NOMO-1 treated with dmso at 0.1 percent for 144 hours (cell line): Measurements from ENCODE around the gene DNAJC5.
A peak's percentile ranks its signal among the peaks of the same experiment; 100 is the strongest.

Experiments
- DNase-seq: peaks from one replicate; lab custom pipeline; 2025; ENCODE audit not compliant: unreplicated experiment; lab: John Stamatoyannopoulos, UW

Gene DNAJC5

DNA sequence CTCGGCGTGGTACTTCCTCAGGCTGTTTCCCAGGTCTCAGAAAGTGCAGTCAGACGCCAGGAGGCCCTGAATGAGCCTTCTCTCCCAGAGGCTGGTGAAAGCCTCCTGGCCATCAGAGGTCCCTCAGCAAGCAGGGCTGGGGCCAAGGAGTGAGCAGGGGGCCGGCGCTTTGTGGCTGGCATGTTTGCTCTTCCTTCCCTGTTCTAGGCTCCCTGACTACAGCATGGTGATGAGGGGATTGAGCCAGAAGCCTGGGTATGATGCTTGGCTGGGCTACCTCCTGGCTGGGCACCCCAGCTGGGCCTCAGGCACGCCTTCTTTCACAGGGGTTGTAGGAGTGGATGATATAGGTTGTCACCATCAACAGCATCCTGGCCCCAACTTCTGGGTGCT is 11.7 kb upstream of the DNAJC5 start:
- no peak for DNase-seq

DNA sequence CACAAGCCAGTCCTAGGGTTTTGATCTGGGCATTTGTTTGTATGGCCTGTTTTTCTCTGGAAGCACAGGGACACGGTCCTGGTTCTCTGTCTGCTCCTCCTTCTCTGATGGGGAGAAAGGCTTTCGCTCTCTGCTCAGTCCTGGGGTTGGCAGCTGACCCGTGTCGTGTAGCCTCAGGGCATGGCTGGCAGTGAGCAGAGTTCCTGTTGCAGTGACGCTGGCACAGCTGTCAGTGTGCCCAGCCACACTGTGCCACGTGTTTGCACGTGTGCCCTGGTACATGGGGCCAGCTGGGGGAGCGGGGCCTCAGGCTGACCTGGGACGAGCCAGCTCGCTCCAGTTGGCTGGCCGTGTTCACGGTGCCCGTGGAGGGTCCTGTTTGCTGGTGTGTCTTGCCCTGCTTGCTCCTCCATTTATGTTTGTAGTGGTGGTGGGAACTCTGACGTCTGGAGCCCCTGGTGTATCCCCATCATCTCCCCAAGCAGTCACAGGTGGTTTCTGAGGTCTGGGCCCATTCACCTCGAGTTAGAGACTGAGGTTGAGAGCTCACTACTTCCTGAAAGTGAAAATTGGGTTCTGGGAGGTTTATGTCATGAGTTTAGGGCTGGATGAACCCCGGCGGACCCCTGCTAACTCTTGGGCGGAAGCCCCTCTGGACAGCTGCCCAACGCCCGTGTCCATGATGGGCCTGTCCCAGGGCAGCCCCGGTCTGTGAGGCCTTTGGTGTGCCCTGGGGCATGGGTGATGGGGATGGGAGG is 10.2 kb upstream of the DNAJC5 start:
- DNase-seq = no peak

DNA sequence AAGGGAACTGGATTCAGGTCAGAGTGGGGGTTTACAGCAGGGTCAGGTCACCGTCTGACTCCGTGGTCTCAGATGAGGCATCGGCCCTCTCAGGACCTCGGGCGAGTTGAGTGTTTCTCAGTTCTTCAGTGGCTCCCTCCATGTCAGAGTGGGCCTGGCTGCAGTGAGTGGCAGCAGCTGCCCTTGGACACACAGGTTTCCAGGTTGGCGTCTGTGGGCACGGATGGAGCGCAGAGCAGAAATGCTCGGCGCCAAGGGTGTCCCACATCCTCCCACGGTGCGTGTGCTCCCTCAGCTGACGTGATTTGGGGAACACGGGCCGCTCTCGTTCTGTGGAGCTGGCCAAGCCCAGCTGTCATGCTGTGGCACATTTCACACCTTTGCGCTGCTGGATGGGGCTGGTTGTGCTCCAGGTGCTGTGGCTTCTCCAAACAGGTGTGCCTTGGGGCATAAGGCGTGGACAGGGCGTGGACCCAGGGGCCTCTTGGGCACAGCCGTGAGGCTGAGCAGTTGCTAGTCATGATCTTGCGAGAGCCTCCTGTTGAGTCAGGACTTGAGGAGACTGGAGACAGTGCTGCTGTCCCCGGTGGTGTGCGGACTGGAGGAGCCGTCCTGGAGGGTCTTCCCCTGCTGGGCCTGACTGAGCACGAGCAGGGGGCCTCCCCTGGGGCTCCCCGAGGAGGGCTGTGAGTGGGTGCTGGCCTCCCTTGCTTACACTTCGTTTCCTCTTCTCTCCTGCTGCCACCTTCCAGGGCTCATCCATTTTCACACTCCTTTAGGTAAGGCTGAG is 9.5 kb upstream of the DNAJC5 start:
- no peak for DNase-seq

DNA sequence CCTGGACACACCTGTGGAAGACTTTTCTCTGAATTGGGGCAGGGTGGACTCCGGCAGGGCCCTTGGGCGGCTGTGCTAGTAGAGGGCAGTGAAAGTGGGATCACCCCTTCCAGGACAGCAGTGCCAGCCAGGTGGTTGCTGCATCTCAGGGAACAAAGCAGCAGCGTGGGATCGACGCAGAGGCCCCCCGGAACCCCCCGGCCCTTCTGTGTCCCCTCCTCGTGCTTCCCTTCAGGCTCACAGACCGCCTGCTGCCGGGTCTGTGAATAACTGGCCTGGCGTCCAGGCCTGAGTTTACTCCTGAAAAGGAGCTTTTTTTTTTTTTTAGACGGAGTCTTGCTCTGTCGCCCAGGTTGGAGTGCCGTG is 8.9 kb upstream of the DNAJC5 start:
- no peak for DNase-seq

DNA sequence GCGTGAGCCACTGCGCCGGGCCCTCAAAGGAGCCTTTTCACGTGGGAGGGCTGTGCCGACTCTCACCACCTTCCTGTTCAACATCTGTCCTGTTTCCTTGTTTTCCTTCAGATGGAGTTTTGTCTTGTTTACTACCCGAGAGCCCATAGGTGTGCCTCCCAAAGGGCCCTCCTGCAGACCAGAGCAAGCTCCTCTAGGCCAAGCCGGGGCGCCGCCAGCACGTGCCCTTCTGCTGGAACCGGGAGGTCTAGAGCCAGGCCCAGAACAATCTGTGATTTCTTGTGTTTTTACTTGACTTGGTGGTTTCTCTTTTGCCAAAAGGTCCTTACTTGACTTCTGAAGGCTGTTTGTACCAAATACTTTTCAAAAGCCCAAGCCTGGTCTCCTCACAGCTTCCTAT is 8.0 kb upstream of the DNAJC5 start:
- DNase-seq = no peak

DNA sequence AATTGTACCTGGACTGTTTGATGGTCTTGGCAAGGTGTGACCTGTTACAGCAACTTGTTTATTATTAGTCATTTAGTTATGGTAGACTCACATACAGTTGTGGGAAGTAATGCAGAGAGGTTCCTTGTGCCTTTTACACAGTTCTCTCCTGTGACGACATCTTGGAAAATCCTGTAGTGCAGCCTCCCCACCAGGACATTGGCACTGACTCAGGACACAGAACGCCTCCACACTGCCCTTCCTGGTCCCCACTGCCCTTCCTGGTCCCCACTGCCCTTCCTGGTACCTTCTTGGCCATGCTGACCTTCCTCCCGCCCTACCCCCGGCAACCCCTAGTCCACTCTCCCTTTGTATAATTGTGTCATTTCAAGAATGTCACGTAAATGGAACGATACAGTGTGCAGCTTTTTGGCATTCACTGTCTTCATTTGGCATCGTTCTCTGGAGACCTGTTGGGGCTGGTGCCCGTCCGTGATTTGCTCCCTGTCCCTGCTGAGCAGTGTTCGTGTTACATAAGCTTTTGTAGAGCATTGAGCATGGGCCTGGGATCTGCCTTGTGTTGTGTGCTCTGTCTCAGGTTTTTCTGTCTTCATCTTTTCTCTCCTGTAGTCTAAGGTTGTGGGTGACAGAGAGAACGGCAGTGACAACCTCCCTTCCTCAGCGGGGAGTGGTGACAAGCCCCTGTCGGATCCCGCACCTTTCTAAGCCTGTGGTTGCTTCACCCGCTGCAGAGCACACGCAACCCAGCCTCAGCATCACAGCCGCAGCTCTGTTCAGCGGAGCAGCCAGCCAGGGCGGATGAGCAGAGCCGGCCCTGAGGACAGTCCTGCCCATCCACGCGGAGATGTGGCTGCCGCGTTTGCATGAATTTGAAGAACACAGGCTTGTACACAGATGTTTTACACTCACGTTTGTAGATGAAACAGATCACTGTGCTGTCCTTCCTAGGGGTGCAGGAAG is 5.4 kb upstream of the DNAJC5 start:
- no peak for DNase-seq

DNA sequence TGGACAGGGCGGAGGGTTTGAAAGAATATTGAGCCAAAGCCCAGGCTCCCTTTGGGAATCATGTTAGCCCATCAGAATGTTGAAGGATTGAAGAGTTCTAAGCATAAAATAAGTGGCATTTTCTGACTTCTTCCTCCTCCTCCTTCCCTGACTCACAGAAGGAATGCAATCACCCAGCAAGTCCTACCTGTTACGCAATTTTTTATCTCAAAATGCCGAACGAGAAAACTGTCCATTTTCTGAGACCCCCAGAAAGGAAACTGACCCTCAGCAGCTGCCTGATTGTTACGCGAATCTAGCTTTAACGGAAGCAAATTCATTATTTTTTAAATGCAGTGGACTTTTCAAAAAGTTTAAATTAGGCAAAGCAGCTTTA is 4.7 kb upstream of the DNAJC5 start:
- no peak for DNase-seq

DNA sequence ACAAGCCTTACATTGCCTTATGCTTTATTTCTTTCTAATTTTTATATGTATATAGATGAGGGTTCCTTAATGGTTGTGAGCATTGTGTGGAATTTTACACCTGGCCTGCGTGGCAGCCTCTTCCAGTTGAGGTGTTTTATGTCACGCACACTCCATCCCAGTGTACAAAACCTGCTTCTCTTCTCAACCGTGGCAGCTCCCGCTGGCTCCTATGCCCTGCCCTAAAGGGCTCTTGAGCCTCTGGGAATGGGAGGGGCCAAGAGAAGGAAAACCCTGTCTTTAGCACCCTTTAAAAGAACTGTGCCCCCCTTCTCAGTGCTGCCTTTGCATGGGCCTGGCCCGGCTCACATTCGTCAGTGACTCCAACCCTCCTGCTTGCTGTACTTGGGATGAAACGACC is 4.3 kb upstream of the DNAJC5 start:
- no peak for DNase-seq

DNA sequence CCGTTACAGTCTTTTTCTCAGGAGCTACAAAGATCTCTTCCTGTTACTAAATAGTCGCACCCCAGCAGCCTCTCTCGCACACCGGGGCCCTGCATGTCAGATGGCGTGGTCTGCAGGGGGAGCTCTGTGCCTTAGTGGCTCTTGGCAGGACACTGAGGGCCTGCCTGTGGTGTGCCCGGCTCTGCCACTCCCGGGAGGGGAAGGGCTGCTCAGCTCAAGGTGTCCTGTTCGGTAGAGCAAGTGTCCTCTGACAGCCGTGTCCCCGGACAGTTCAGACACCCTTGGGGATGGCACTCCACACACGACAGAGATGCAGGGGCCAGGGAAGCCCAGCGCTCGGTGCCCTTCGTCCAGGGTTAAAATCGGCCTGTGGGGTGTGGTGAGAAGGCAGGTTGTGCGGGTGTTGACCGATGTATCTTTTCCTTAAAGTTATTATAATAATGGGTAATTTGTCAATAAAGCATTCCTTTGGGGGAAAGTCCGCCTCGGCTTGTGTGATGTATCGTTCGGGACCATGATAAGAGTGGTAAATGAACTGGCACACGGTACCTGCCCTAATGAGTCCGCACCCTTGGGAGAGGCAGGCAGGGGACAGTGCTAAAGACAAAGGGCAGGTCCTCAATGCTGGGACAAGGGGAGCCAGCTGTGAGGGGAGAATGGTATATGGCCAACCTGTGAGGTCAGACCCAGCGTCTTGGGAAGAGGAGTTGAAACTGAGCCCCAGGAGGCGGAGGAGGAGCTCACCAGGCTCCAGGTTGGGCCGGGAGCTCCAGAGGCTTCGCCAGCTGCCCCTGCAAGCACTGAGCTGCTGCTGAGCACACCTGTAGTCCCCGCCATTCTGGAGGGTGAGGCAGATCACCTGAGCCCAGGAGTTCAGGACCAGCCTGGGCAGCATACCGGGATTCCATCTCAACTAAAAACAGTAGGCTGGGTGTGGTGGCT is 3.6 kb upstream of the DNAJC5 start:
- DNase-seq = no peak

DNA sequence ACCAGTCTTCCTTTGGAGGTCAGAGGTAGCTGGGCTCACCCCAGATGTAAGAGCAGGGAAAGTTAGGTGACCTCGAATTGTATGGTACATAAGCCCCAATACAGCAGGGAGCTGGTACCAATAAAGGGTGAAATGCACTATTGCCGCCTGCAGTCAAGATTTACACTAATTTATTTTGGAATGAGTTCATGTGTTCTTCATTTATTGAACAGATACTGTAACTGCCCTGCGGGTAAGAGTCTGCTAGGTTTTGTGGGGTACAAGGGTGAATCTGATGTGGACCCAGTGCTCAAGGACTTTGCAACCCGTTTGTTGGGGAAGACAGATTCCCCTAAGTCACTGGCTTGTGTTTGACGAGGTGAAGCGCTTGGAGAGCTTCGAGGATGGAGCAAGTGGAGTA is 2.5 kb upstream of the DNAJC5 start:
- no peak for DNase-seq

DNA sequence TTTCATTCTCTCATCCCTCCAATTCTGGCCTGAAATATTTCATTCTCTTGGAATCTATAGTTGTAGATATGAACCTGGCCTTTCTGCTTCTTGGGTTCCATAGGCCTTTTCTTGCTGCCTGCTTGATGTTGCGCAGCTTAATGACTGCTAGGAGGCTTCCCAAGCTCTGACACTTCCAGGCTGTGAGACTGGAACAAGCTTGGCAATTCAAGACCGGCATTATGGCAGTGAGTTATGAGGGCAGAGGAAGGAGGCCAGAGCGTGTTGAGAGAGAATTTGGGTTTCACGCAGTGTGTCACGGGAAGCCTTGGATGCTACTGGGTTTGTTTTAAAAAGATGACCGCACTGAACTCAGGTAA is 948 bp upstream of the DNAJC5 start:
- DNase-seq = no peak

DNA sequence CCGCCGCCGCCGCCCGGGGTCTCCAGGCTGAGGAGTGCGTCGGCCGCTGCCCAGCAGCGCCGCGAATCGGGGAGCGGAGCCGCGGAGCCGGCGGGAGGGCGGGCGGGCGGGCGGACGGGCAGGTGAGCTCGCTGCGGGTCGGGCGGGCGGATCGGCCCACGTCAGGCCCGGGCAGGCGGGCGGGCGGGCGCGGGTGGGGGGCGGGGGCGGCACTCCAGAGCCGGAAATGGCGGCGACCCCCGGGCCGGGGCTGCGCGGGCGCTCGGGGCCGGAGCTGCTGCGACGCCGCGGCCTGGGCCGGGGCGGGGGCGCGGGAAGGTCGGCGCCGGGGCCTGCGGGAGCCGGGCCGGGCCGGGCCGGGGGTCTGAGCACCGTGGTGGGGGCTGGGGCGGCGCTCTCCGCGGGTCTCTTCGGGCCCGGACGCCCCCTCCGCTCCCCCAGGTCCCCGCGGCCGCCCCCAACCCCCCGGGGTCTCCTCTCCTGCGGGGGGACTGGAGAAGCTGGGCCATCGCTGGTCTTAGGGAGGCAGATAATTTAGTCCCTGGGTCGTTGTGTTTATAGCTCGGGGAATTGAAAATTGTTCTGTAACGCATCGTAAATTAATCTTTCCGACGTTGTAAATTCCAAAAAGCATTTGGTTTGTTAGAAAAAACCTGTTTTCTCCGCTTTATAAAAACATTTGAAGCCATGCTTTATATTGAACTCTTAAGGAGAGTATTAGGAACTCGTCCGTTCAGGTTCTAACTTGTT is 451 bp downstream of the DNAJC5 start:
- DNase-seq = no peak

DNA sequence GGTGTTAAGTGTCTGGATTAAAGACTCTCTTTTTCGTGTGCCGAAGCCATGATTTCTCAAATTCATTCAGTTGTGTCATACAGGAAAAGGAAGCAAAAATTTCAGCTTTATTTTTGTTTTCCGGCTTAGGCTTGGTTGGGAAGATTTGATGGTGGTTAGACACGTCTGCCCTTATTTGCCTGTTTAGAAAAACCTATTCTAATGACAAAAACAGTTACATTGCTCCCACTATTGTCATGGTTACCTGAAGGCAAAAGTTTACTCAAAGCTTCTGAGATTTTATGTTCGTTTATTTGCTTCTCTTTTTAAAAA is 982 bp downstream of the DNAJC5 start:
- no peak for DNase-seq

DNA sequence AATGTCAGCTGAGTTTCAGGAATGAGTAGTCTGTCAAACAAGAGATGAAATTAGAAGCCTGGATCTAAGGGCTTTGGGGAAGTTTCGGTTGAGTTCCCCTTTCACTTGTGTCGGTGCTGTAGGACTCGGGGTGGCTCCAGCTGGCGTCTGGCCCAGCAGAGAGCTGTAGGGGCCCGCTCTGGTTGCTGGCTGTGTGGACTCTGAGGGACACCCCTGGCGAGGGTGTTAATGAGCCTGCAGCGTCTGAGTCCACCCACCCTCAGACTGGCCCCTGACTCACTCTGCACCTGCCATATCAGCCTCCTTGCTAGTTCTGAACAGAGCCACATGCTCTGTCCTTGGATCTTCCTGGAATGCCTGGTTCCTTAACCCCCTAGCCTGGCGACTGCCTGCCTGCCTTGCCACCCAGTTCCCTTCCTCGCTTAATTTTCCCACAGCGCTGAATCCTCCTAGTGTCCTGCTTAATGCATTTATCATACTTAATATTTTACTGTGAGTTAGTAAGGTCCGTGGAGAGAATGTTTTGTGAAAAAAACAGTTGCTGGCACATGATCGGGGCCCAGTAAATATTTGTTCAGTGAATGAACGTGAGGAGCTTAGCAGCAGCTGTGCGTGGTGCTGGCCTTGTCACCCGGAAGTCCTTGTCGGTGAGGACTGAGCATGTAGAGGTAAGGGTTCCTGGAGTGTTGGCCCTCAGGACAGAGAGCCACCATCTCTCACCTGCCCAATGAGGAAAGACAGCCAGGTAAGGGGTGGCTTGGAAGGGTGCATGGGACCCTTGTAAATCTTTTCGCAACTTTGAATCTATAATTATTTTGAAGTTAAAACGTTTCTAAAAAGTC is 1.6 kb downstream of the DNAJC5 start:
- DNase-seq = peak; percentile 39

DNA sequence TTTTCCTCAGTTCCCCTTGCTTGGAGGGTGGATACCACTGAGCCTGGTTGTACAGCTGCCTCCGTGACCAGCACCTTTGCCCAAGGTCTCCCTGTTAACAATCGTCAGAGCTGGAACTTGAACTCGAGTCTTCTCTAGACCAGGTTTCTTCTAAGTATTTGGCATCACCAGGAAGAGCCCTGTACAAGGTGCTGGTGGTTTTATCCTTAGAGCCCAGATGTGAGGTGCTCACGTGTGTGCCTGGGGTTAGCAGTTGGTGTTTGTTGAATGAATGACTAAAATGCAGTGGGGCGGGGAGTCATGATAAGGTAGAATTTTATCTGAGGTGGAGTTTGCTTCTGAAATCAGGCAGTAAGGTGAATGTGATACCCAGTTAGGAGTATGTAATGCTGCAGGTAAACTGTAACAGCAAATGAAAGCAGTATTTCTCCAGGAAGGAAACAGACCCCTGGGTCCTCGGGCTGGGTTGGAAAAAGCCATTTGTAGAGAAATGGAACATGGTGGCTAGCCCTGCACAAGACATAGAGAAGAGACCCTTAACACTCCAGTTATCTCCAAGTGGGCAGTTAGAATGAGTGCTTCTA is 3.1 kb downstream of the DNAJC5 start:
- no peak for DNase-seq

DNA sequence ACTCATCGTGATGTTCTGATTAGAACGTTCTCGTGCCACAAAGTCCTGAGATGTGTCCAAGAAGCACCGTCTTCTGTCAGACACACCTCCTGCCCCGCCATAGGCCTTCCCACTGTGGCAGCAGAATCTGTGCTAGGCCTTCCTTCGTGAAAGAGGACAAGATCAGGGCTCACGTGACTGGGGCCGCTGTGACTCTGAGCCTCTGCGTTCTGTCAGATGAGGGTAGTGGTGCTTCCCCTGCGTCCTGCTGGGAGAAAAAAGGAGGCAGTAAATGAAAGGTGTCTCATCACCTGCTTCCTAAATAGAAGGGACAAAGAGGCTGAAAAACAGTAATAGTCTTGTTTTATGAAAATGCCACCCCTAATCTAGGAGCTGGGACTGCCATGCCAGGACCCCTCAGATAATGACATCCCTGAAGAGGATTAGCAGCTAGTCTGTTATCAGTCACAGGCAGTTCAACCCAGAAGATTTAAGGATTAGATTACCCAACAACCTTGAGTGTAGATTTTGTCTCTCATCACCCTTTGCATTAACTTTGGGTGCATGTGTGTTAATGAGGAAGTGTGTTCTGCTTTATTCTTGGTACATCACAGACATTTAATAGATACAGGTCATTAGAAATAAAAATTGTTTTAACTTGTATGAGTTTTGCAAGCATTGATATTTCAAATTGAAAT is 4.1 kb downstream of the DNAJC5 start:
- DNase-seq = peak; percentile 62

DNA sequence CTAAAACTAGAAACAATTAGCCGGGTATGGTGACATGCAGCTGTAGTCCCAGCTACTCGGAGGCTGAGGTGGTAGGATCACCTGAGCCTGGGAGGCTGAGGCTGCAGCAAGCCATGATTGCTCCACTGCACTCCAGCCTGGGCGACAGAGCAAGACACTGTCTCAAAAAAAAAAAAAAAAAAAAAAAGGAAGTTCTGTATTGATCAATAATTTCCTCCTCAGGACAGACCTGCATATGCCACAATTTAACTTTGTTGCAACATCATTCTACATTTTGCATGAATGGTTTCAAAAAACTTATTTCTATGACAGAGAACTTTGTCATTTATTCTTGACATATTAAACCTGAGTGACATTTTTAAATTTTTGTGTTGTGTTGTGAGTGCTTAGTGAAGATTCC is 5.5 kb downstream of the DNAJC5 start:
- peak; percentile 62 for DNase-seq
